ENCODE measurements around the gene MACROH2A1. TPM values are rescaled to one million over a fixed set of nuclear protein-coding genes. Genes with fewer than 3 reads are reported as not detected.

Gene MACROH2A1
- total RNA-seq, 1 donor from 2014 or later, result 219 TPM

DNA sequence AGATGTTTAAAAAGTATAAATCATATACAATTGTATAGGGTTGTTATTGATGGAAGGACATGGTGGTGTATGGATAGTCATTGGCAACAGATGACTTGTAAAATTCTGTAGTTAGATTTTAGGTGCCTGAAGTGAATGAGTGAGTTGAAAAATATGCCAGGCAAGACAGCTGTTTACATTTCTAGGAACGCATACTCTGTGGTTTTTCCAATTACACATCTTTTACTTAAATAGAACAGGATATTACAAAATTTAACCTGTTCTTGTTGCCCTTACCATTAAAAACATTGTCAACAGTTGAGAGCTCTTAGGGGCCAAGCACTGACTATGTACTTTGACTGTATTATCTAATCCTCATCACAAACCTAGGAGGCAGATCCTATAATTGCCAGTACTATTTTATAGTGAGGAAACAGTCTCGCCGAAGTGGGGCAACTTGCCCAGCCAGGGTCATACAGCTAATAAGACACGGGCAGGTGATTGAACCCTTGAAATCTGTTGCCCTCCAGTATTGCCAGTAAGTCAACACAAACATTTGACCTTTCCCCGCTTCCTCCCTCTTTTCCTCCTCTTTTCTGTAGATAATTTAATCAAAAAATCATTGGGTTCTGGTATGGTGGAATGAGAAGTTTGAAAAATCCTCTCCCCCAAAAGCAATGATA is 88.6 kb downstream of the MACROH2A1 start:
- DNase-seq, result no peak

DNA sequence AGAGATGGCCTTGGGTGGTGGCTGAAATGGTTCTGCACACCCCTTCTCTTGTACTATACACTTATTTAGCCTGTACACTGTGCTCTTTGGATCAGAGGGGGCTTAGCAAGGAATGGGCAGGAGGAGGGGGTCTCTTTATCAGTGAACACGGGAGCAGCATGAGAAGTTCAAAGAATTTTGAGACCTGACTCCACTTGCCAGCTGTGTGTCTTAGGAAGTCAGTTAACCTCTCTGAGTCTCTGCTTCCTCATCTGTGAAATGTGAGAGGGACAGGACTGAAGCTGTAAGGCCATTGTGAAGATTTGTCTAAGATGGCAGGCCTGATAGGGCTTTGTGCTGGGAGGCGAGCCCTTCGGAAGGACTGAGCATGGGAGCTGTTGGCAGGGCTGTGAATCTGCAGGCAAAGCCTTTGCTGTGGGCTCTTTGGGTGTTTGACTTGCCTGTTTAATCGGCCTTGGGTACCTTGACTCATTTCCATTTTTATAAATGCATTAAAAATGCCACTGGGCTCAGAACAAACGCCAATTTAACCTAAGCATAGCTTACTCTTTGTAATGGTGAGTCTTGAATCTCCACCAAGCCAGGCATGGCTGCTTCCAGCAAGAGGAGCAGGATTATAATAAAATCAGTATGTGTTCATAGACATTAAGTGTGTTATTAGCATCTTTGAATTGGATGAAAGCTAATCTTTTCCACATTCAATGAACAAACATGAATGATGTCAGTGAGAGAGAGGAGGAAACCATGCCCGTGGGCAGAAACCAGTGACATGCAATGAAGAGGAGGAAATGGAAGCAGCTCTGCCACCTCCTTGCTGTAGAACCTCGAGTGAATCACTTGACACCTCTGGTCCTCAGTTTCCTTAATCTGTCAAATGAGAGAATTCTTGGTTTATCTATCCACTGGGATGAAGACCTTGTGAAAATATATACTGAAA is 89.4 kb downstream of the MACROH2A1 start:
- DNase-seq, result no peak

DNA sequence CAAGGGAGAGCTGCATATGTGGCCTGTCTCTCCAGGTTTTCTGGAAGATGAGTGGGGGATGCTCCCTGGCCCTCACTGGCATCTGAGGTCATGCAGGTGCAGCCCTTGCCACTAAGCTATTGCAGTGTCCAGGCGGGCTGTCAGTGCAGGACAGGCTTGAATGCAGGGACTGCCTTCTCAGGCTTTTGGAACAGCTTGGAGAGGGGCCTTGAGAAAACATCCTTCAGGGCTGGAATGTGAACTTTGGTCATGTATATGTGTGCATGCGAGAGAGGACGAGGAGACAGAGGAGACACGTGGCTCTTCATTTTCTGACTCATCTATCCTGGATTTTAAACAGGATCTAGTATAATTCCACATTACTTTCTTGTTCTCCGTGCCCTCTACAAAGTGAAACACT is 90.3 kb downstream of the MACROH2A1 start:
- DNase-seq, result no peak

DNA sequence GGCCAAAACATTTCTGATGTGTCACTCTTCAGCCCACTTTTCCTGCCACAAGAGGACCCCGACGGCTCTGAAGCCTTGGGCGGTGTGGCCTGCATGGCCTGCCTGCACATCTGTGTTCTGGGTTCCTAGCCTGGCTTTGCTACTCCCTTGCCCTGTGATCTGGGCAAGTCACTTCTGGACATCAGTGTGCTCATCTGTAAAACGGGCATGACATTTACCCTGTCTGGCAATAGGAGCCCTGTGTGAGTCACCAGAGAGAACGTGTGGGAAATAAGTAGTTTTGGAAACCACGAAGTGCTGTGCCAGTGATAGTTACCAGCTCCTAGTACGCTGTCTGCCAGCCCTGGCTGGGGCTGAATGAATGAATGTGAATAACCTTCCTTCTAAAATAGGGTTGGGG is 90.8 kb downstream of the MACROH2A1 start:
- DNase-seq, result no peak

DNA sequence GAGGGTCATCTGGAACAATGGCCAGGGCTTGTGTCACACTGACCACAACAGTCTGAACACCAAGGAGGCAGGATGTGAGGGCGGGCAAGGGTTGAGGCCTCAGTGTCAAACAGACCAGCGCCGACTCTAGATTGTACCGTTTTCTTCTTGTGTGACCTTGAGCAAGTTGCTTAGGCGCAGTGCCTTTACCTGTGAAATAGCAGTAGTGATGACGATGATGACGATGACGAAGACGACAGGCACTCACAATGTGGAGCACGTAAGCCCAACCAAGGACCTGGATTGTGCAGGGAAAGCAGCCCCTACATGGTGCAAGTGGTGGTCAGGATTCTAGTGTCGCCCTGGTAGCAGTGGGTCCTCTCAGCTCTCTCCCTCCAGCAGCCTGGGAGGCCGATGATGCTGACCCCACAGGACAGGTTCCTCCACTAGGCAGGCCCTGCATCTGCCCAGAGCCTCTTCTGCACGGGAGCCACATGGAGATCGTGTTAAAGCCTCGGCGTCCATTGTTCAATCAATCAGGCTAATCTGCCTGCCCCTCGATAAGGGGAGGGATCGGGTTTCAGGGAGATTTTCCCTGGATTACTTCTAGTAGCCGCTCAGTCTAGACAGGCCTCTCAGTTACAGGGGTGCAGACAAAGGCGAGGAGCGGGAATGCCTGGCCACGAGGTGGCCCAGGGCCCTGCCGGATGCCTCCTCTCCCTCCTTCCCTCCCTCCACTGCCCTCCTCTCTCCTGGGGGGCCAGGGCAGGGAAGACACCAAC is 91.7 kb downstream of the MACROH2A1 start:
- DNase-seq, result no peak

DNA sequence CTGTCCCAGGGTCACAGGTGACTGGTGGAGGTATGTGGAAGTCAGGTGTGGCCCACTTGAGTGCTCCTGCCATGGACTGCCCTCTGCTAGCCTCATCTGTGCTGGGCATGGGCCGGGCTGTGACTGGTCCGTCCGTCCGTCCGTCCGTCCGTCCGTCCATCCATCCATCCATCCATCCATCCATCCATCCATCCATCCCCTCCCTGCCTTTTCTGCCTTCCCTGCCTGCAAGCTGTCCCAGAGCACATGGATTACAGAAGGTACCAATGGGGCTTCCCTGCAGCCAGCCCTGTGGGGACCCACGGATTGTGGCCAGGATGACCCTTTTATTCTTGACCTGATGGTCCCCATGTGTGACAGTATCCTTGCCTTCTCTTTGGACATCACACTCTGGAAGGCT is 92.5 kb downstream of the MACROH2A1 start:
- no peak for DNase-seq

DNA sequence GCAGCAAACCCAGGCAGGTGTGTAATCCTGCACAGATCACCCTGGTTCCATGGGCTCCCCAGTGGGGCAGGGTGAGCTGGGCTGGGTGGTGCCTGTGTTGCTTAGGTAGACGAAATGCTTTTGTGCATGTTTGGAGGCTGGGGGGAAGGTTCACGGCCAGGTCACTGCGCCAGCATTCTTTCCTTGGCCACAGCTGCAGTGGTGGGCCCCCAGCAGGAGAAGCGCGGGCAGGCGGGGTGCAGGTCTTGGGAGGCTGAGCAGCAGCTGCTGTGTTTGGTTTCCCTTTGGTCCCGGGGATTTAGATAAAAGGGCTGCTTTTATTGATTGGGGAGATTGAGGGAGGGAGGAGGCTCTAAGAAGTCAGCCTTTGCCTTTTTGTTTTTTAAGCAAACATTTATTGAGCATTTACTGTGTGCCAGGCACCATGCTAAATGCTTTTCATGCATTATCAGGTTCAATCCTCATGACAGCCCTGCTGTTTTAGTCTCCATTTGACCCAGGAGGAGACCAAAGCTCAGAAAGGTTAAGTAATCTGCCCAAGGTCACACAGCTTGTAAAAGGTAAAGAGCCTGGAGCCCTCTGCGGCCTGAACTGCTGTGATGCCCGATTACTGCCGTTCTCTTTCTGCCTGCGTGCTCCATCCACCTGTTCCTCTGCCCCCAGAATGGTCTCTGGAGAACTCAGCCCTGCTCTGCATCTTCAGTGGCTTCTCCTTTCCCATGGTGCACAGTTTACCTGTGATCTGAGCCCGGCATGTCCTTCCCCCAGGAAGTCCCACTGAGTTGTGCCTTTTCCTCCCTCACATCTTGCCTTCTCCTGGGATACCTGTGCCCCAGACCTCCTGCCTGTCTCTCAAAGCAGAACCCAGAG is 94.4 kb downstream of the MACROH2A1 start:
- no peak for DNase-seq

DNA sequence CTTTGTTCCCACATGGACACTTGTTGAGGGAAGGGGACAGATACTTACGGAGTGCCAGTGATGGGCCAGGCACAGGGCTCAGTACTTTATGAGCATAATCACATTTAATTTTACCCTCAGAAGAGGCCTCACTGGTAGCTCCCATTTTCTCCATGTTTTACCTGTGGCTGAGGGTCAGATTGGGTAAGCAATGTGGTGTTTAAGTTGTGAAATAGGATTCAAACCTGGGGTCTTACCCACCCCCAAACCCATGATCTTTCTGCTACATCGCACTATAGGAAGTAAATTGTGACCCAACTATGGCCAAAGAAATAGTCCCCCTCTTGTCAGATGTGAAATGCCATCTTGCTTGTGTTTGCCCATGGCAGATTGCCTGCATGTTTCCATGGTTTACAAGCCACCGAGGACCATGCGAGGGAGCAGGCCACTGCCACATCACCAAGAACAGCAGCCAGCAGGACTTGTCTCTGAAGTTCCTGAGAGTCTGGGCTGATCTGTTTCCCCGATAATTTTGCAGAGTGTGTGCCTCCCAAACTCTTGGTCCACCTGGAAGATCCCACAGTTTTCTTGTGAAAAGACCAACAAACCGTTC is 95.4 kb downstream of the MACROH2A1 start:
- no peak for DNase-seq

DNA sequence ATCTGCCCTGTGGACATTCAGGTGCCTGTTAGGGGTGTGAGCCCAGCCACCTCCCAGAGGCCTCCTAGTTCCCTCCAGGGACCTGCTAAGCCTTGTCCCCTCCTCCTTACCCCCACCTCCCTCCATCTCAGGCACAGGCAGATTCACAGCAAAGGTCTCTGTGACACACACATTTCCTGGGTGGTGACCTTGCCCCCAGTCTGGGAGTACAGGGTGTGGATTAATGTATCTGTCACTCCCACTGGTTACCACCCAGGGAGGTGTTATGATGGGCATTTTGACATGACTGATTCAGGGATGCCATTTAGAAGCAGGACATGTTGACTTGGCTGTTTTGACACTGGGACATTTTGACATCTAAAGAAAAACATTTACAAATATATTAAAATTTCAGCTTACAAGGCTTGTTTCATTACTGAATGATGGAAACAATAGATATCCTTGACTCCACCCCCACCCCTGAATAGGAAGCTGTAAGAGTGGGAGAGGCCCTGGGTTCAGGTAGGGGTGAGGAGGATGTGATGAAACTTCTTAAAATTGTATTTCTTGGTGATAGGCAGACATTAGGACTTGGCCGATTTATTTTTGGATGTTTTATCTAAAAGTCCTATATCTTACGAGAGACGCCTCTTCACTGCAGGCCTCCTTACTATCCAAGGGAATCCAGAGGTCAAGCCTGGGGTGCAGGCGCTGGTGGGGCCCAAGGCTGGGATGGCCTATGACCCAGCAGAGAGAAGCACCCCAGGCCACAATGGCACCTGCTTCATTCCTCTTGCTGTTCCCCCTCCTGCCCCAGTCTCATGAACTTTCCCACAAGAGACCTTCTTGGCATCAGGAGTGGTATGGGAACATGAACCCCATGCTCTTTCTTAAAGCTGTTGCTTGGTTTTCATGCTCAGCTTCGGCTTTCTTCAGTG is 101.9 kb downstream of the MACROH2A1 start:
- no peak for DNase-seq

DNA sequence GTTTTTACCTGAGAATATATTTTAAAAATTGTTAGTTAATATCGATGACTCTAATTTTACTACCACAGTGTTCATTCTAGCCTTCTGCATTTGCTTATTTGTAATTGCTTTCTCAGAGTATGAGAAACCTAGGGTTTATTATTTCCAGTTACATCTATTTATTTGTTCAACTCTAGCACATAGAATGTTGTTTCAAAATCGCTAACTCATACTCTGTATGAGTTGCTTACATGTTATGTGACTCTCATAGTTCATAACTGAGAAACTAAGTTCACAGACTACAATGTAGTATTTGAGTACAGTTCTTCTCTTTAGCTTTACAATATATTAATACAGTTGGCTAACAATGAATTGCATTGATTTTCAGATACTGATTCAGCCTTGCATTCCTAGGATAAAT is 103.2 kb downstream of the MACROH2A1 start:
- DNase-seq, result no peak

DNA sequence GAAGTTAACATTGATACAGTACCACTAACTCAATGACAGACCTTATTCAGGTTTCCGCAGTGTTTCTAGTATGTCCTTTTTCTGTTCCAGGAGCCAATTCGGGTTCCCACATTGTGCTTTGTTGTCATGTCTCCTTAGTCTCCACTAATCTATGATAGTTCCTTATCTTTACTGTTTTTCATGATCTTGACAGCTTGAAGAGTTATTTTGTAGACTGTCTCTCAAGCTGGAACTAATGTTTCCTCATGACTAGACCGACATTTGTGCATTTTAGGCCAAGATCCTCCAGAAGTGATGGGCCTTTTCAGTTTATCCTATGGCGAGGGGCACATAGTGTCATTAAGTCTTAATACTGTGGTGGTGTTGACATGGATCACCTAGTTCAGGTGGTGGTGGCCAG is 104.2 kb downstream of the MACROH2A1 start:
- DNase-seq, result no peak

DNA sequence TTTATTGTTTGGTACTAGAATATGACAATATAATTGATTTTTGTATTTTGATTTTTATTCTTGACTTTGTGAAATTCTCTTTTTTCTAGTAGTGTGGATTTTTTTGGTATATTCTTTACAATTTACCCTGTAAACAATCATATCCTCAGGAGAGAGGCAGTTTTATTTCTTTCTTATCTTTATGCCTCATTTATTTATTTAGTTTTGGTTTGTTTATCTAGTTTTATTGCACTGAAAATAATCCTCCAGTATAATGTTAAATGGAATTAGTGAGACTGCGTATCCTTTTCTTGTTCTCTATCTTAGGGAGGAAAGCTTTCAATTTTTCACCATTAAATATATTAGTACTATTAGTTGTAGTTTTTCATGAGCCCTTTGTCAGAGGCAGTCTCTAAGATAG is 109.4 kb downstream of the MACROH2A1 start:
- DNase-seq, result no peak

DNA sequence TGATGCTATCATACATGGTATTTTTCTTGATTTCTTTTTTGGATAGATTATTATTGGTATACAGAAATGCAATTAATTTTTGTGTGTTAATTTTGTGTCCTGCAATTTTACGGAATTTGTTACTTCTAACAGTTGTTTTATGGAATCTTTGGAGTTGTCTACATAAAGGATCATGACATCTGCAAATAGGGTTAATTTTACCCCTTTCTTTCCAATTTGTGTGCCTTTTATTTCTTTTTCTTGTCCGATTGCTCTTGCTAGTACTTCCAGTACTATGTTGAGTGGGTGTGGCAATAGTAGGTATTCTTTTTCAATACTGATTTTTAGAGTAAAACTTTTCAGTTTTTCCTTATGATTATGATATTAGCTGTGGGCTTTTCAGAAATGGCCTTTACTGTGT is 111.5 kb downstream of the MACROH2A1 start:
- DNase-seq, result no peak

Other genes starting within 250 kb of the MACROH2A1 start
- gene DCANP1, start 48.1 kb upstream of the MACROH2A1 start, total RNA-seq, result not detected in 2 replicates
- not detected in 2 replicates for gene TIFAB, start 53.1 kb upstream of the MACROH2A1 start, total RNA-seq
- gene NEUROG1, start 136.7 kb upstream of the MACROH2A1 start, total RNA-seq, result not detected in 2 replicates
- gene CXCL14, start 179.8 kb upstream of the MACROH2A1 start, total RNA-seq, result 0.09 and 0.34 TPM in 2 replicates